ENCODE results near the gene SLC26A8.
"Not testable (repeated sequence)": the region's sequence is repeated elsewhere in the genome, so short reads cannot be mapped to it uniquely, and the experiment has no call there.

The SLC26A8 gene

GRCh38 chr6:35911871-35912653, 112.4 kb downstream of the SLC26A8 start:
- no peak overlapping the region for H3K4me3 ChIP-seq (ENCODE audit: control insufficient read depth, low read depth, low read length)

GRCh38 chr6:35909571-35909970, 114.9 kb downstream of the SLC26A8 start:
- not testable (repeated sequence) for DNase-seq (ENCODE audit: low read depth); H3K4me3 ChIP-seq (ENCODE audit: control insufficient read depth, low read depth, low read length)

More at GRCh38 chr6:35911871-35912653, 112.4 kb downstream of the SLC26A8 start:
- TF ChIP-seq CTCF (IDR thresholded peaks at IDR 0.05; ENCODE audit: control insufficient read depth, insufficient read depth, low read depth, low read length, missing control alignments) = no peak
- DNase-seq (ENCODE audit: low read depth) = no peak

- H3K4me3 ChIP-seq (ENCODE audit: control insufficient read depth, low read depth, low read length); DNase-seq (ENCODE audit: low read depth): not testable (repeated sequence)
Measured at GRCh38 chr6:35908753-35909401, 115.6 kb downstream of the SLC26A8 start.

GRCh38 chr6:35907750-35908149, 116.7 kb downstream of the SLC26A8 start:
- no peak overlapping the region for H3K4me3 ChIP-seq (ENCODE audit: control insufficient read depth, low read depth, low read length)

GRCh38 chr6:35906499-35906846, 118.0 kb downstream of the SLC26A8 start:
- TF ChIP-seq CTCF (IDR thresholded peaks at IDR 0.05; ENCODE audit: control insufficient read depth, insufficient read depth, low read depth, low read length, missing control alignments) = no peak
- no peak for DNase-seq (ENCODE audit: low read depth)
- no peak overlapping the region for H3K4me3 ChIP-seq (ENCODE audit: control insufficient read depth, low read depth, low read length)

More at GRCh38 chr6:35907750-35908149, 116.7 kb downstream of the SLC26A8 start:
- DNase-seq (ENCODE audit: low read depth) = no peak
- no peak for TF ChIP-seq CTCF (IDR thresholded peaks at IDR 0.05; ENCODE audit: control insufficient read depth, insufficient read depth, low read depth, low read length, missing control alignments)

- no peak for DNase-seq (ENCODE audit: low read depth)
- TF ChIP-seq CTCF (IDR thresholded peaks at IDR 0.05; ENCODE audit: control insufficient read depth, insufficient read depth, low read depth, low read length, missing control alignments) = no peak
- no peak overlapping the region for H3K4me3 ChIP-seq (ENCODE audit: control insufficient read depth, low read depth, low read length)
Measured at GRCh38 chr6:35905841-35906498, 118.5 kb downstream of the SLC26A8 start.

- H3K4me3 ChIP-seq (ENCODE audit: control insufficient read depth, low read depth, low read length) = no peak overlapping the region
- DNase-seq (ENCODE audit: low read depth) = no peak
- no peak for TF ChIP-seq CTCF (IDR thresholded peaks at IDR 0.05; ENCODE audit: control insufficient read depth, insufficient read depth, low read depth, low read length, missing control alignments)
Measured at GRCh38 chr6:35905141-35905785, 119.2 kb downstream of the SLC26A8 start.

All from AG09309 (cell line).